A673 (cell line): Measurements from ENCODE around the gene CRACR2B. TPM values are rescaled to one million over a fixed set of nuclear protein-coding genes. Genes with fewer than 3 reads are reported as not detected.

Source experiments
- BruUV-seq: library from RNA; stranded (reverse); fragments of 400-500 nt; replicated peaks from 2 replicates; lab custom pipeline; 2021; lab: Mats Ljungman, UMichigan
- CTCF ChIA-PET: fragments of 300-600 bp; sonication (Branson Sonifier 250); formaldehyde crosslinking; loops from one replicate; lab custom pipeline; 2022; ENCODE audit warnings: antibody characterized with exemption; lab: Charles Lee
- POLR2A ChIA-PET: fragments of 300-600 bp; sonication (Branson Sonifier 250); formaldehyde crosslinking; loops from one replicate; lab custom pipeline; 2022; ENCODE audit warnings: antibody characterized with exemption; ENCODE audit not compliant: low non-redundant PET; lab: Charles Lee
- DNase-seq: peaks from one replicate; pipeline ENCODE4 v3.0.0-alpha.2; 2015; ENCODE audit warnings: low spot score
- H3K27ac ChIP-seq: fragments of 200-600 bp; sonication (generic); 2 replicates; pipeline ENCODE4 v1.5.1; 2016; ENCODE audit warnings: mixed run types, low read depth, mild to moderate bottlenecking, mixed read lengths, antibody characterized with exemption, low read length; ENCODE audit not compliant: poor library complexity, severe bottlenecking
- H3K27me3 ChIP-seq: fragments of 200-600 bp; sonication (generic); replicated peaks from 2 replicates; pipeline ENCODE4 v1.6.1; 2017; ENCODE audit warnings: mixed run types, low read depth, mild to moderate bottlenecking, mixed read lengths, antibody characterized with exemption, low read length; ENCODE audit not compliant: insufficient read depth, poor library complexity
- H3K36me3 ChIP-seq: fragments of 200-600 bp; sonication (generic); 2 replicates; pipeline ENCODE4 v1.6.1; 2016; ENCODE audit warnings: mixed run types, mild to moderate bottlenecking, mixed read lengths, antibody characterized with exemption, low read length; ENCODE audit not compliant: insufficient read depth, poor library complexity, severe bottlenecking
- H3K4me1 ChIP-seq: fragments of 200-600 bp; sonication (generic); 2 replicates; pipeline ENCODE4 v1.6.1; 2017; ENCODE audit warnings: mixed run types, mild to moderate bottlenecking, mixed read lengths, antibody characterized with exemption, low read length; ENCODE audit not compliant: insufficient read depth, poor library complexity, severe bottlenecking
- H3K4me3 ChIP-seq: fragments of 200-600 bp; sonication (generic); 2 replicates; pipeline ENCODE4 v1.5.1; 2016; ENCODE audit warnings: low read depth, mixed run types, mild to moderate bottlenecking, mixed read lengths, low read length; ENCODE audit not compliant: poor library complexity, severe bottlenecking
- H3K9me3 ChIP-seq: fragments of 200-600 bp; sonication (generic); 2 replicates; pipeline ENCODE4 v1.6.1; 2016; ENCODE audit warnings: mixed run types, low read depth, mild to moderate bottlenecking, mixed read lengths, antibody characterized with exemption, low read length; ENCODE audit not compliant: poor library complexity, severe bottlenecking
- CTCF ChIP-seq: fragments of 300-800, 200-600 bp; sonication (generic); conservative IDR thresholded peaks from 2 replicates; pipeline ENCODE4 v1.5.1; 2017; ENCODE audit warnings: low read depth, mild to moderate bottlenecking, antibody characterized with exemption, low read length, moderate library complexity, mixed read lengths
- EZH2 ChIP-seq: fragments of 200-600 bp; sonication (generic); IDR thresholded peaks from 2 replicates; pipeline ENCODE4 v1.6.1; 2017; ENCODE audit warnings: borderline replicate concordance, low read depth, mild to moderate bottlenecking, mixed read lengths, antibody characterized with exemption, low read length; ENCODE audit not compliant: poor library complexity, severe bottlenecking
- intact Hi-C: fragments of 100-400 bp; cut with micrococcal nuclease; formaldehyde crosslinking; loops from one replicate; pipeline ENCODE4 v1.10.0; 2022; ENCODE audit not compliant: unreplicated experiment
- total RNA-seq: library from RNA; stranded (reverse); gene quantifications from 2 replicates; pipeline ENCODE4 v1.2.3, GENCODE V29; 2021

CRACR2B gene
- total RNA-seq, 1 experiment from 2014 or later: 1.1 TPM

GRCh38 chr11:849104-849824 is 21.5 kb downstream of the CRACR2B start:
- Histone ChIP-seq H3K36me3 (no peaks in the 10 kb centered on the region), H3K4me1 (peaks cover 24% of the 10 kb centered on the region), H3K4me3 (peak overlapping the region; percentile 52), H3K27me3 (no peaks in the 10 kb centered on the region), H3K9me3 (no peaks in the 10 kb centered on the region), H3K27ac (no peak overlapping the region)
- DNase-seq: peak; percentile 59
- ChIA-PET CTCF (no interaction called here), POLR2A (no interaction called here)
- TF ChIP-seq EZH2 (no peak), CTCF (no peak)
- intact Hi-C loops: loop anchor here (2.0 kb wide), 1 partner anchor 202 kb away; no protein-coding TSS in a partner anchor
- BruUV-seq: no TSS peak

GRCh38 chr11:849951-850774 is 22.4 kb downstream of the CRACR2B start:
- no peak overlapping the region for H3K27ac ChIP-seq
- no peak for DNase-seq
- POLR2A ChIA-PET: no interaction called here
- H3K4me1 ChIP-seq: peaks cover 17% of the 10 kb centered on the region
- TF ChIP-seq EZH2 (no peak), CTCF (no peak)
- H3K4me3 ChIP-seq: peak overlapping the region; percentile 52
- no peaks in the 10 kb centered on the region for H3K36me3 ChIP-seq
- H3K27me3 ChIP-seq: no peaks in the 10 kb centered on the region
- CTCF ChIA-PET: no interaction called here
- H3K9me3 ChIP-seq: no peaks in the 10 kb centered on the region
- intact Hi-C loops: loop anchor here (2.0 to 10.0 kb wide), 2 partner anchors 125 to 201 kb away; no protein-coding TSS in a partner anchor
- no TSS peak for BruUV-seq

- intact Hi-C loops: loop anchor here (10.0 kb wide), 1 partner anchor 124 kb away; no protein-coding TSS in a partner anchor
- peak overlapping the region; percentile 52 for H3K4me3 ChIP-seq
These were observed 23.4 kb downstream of the CRACR2B start for GRCh38 chr11:850775-851763.

More at GRCh38 chr11:850775-851763, 23.4 kb downstream of the CRACR2B start:
- peaks cover 17% of the 10 kb centered on the region for H3K4me1 ChIP-seq
- POLR2A ChIA-PET: no interaction called here
- H3K36me3 ChIP-seq: no peaks in the 10 kb centered on the region
- no TSS peak for BruUV-seq
- no peak overlapping the region for H3K27ac ChIP-seq
- no peak for DNase-seq
- H3K9me3 ChIP-seq: no peaks in the 10 kb centered on the region
- CTCF ChIA-PET: no interaction called here
- no peak for TF ChIP-seq EZH2
- no peak; the same call in 1 of the 2 replicates for TF ChIP-seq CTCF
- H3K27me3 ChIP-seq: no peaks in the 10 kb centered on the region
